Heart left ventricle (tissue), 13 donors: ENCODE results near the gene MTPN.

ENCODE experiments used
- CTCF ChIP-seq, 12 donors: fragments of 200-600 bp; sonication (generic) in 4 of 12; IDR thresholded peaks; one replicate each; pipeline versions ENCODE4 v1.5.0 to v1.8.0; 2018 to 2022; ENCODE audit warnings: antibody characterized with exemption in 12 of 12, mild to moderate bottlenecking in 5 of 12
- POLR2A ChIP-seq, 2 donors: fragments of 450-650 bp; IDR thresholded peaks; one replicate each; pipeline ENCODE4 v1.6.1; 2017; ENCODE audit warnings: antibody characterized with exemption in 2 of 2, mild to moderate bottlenecking in 2 of 2, moderate library complexity in 2 of 2
- donor health status: ischemic (EF 13 %, LVEDD 7.1; RV severe dilation, severe dysfunction).
- donor health status: DM: no; HTN: yes; CAD: no.
- donor health status: DM: no; HTN: no; CAD: no.
- donor health status: ischemic (EF 25% LVEDD 6.9; RV normal size, moderate dysfunction).
- donor health status: ischemic (EF 25% LVEDD 5.7; RV mildly dilated, moderate dysfunction).
- donor health status: ischemic (EF 35%, LVEDD 5.7; RV mildly dilated, moderate dysfunction).
- donor health status: nonischemic (EF 11% LVEDD 7.7; RV severe dilation, severe dysfunction).
- donor health status: DM: yes; HTN: yes; CAD: no.
- donor health status: PGD.
- donor health status: ischemic (EF 29% LVEDD 5.4; RV normal size, mild dysfunction).
- donor health status: nonischemic (EF 23%, LVEDD 6.1; RV moderate dilation, normal function).

- TF ChIP-seq CTCF (IDR thresholded peaks at IDR 0.05) (no peak), POLR2A (IDR thresholded peaks at IDR 0.05) (no peak)
Measured at GRCh38 chr7:135913404-135913803, 63.8 kb downstream of the MTPN start.
